Embryonic facial prominence (tissue), 1 donor: ENCODE measurements around the gene STX3.
A peak's percentile ranks its signal among the peaks of the same experiment; 100 is the strongest.
"Not testable (repeated sequence)": the region's sequence is repeated elsewhere in the genome, so short reads cannot be mapped to it uniquely, and the experiment has no call there.

ENCODE experiments used
- DNase-seq: peaks from one replicate; pipeline ENCODE4 v3.0.0-alpha.2; 2016; ENCODE audit errors: extremely low spot score

STX3 gene

GRCh38 chr11:59787816-59788215 lies 32.6 kb downstream of the STX3 start:
- DNase-seq = no peak

GRCh38 chr11:59791639-59792038 lies 36.5 kb downstream of the STX3 start:
- DNase-seq = no peak

- DNase-seq = no peak
These were observed 37.3 kb downstream of the STX3 start for GRCh38 chr11:59792507-59792906.

GRCh38 chr11:59794417-59794816 lies 39.2 kb downstream of the STX3 start:
- DNase-seq = no peak

- DNase-seq = no peak
These were observed 45.3 kb downstream of the STX3 start for GRCh38 chr11:59800390-59801025.

- no peak for DNase-seq
These were observed 46.1 kb downstream of the STX3 start for GRCh38 chr11:59801160-59801706.

GRCh38 chr11:59801981-59802638 lies 46.9 kb downstream of the STX3 start:
- DNase-seq = no peak

- no peak for DNase-seq
These were observed 47.5 kb downstream of the STX3 start for GRCh38 chr11:59802639-59803176.

- no peak for DNase-seq
These were observed 48.9 kb downstream of the STX3 start for GRCh38 chr11:59804061-59804460.

GRCh38 chr11:59807047-59807610 lies 52.0 kb downstream of the STX3 start:
- no peak for DNase-seq

- peak; percentile 84 for DNase-seq
These were observed 55.2 kb downstream of the STX3 start, which contains the start of gene MRPL16 for GRCh38 chr11:59810189-59810910. MRPL16 (minus strand) TSS chr11:59810778; CDS start chr11:59810658, 120 bp downstream.

GRCh38 chr11:59810911-59811259 lies 55.7 kb downstream of the STX3 start:
- DNase-seq = no peak

- no peak for DNase-seq
These were observed 57.0 kb downstream of the STX3 start for GRCh38 chr11:59812220-59812619.

GRCh38 chr11:59813364-59813763 lies 58.2 kb downstream of the STX3 start:
- no peak for DNase-seq

GRCh38 chr11:59814021-59814420 lies 58.8 kb downstream of the STX3 start:
- DNase-seq = no peak

- DNase-seq = no peak
These were observed 60.6 kb downstream of the STX3 start for GRCh38 chr11:59815754-59816153.

- DNase-seq = not testable (repeated sequence)
These were observed 61.3 kb downstream of the STX3 start for GRCh38 chr11:59816434-59816833.

GRCh38 chr11:59818572-59818971 lies 63.4 kb downstream of the STX3 start:
- no peak for DNase-seq

GRCh38 chr11:59822989-59823566 lies 67.9 kb downstream of the STX3 start:
- no peak for DNase-seq

GRCh38 chr11:59829358-59829757 lies 74.2 kb downstream of the STX3 start:
- no peak for DNase-seq

- DNase-seq = no peak
These were observed 78.4 kb downstream of the STX3 start for GRCh38 chr11:59833602-59834001.

- no peak for DNase-seq
These were observed 84.4 kb downstream of the STX3 start for GRCh38 chr11:59839615-59840014.
